Measurements from ENCODE around the gene SLC18A2.
"Not testable (repeated sequence)": the region's sequence is repeated elsewhere in the genome, so short reads cannot be mapped to it uniquely, and the experiment has no call there.

Gene SLC18A2

DNA sequence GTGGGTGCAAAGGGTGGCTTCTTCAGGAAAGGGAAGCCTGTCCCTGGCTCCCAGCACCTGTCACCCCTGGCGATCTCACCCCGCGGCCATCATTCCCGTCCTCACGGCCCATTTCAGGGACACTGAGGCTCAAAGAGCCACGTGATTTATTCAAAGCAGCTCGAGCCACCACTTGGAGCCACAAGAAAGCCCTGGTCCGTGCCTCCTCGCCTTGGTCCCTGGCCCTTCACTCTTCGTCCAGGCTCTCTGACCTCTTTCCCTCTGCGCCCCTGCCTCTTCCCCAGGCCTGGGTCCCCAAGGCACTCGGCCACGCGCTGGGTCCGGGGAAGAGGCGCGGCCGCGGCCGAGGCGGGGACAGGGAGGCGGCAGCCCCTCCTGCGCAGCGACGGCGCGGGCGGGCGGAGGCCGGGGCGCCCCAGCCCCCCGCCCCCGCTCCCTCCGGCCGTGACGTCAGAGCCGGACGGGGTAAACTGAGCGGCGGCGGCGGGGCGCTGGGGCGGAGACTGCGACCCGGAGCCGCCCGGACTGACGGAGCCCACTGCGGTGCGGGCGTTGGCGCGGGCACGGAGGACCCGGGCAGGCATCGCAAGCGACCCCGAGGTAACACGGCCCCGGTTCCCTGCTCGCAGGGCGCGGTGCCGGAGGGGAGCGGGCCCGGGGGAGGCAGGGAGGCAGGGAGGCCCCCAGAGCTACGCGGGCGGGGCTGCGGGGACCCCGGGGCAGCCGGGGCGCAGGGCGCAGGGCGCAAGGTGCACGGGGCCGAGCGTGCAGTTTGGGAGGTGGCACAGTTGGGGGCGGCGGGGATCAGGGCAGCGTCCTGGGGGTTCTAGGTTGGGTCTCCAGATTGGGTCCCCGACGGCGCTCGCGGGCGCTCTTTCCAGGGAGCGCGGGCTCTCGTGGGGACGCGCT lies at the start of gene SLC18A2:
Gene SLC18A2, plus strand, starts transcription at position 494 of the 909 bp plus-strand sequence. CDS start 580 bp downstream, outside the sequence.
- DNase-seq = no peak

DNA sequence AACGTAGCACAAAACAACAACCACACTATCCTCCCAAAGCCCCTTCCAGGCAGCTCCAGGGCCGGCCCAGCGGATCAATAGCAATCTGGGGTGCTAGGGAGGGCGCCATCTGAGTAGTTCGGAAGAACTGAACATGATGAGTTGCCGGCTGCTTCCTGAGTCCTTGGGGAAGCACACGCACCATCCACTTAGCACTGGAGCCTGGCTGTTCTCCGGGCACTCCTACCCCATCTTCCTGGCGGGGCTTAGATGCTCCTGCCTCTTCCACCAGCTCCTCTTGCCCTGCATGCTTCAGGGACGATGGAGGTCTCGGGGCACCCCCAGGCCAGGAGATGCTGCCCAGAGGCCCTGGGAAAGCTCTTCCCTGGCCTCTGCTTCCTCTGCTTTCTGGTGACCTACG lies 43.7 kb upstream of the SLC18A2 start, which contains the start of gene KCNK18:
Gene KCNK18, plus strand, starts transcription at position 301 of the 400 bp plus-strand sequence. Its CDS starts 0 bp downstream, at position 301.
- DNase-seq = no peak

- DNase-seq = no peak
Measured at GRCh38 chr10:117198088-117198487, 42.8 kb upstream of the SLC18A2 start.

DNA sequence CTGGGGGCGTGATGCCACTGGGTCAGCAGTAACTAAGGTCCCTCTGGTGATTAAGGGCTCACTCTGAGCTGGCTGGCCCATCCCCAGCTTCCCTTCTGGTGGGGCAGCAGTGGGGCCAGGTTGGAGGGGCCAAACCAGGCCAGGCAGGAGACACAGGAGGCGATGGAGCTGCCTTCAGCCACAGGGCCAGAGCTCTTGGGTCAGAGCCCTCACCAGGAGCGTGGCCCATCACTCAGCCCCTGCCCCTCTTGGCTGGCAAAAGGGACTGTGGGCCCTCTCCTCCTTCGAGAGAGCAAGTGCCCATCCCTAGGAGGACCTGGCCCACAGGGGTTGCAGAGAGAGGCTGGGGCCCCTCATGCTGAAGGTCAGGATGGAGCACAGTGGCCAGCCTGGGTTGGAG lies 39.1 kb upstream of the SLC18A2 start:
- no peak for DNase-seq

DNA sequence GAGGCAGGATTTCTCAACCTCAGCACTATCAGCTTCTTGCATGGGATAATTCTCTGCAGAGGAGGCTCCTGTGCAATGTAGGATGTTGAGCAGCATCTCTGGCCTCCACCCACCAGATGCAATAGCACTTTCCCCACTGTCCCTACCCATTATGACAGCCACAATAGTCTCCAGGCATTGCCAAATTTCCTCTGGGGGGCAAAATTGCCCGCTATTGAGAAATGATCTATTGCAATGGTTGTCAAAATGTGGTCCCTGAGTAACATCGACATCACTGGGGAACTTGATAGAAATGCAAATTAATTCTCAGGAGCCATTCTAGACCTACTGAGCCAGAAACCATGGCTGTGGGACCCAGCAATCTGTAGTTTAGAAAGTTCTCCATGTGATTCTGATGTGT lies 36.6 kb upstream of the SLC18A2 start:
- no peak for DNase-seq

DNA sequence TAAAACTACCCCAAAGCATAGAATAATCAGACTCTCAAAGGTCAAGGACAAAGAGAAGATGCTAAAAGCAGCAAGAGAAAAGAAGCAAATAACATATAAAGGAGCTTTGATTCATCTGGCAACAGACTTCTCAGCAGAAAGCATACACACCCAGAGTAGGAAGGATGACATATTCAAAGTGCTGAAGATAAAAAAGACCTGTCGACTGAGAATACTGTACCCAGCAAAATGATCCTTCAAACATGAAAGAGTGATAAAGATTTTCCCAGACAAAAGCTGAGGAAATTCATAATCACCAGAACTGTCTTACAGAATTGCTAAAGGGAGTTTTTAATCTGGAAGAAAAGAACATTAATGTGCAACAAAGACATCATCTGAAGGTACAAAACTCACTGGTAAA lies 28.7 kb upstream of the SLC18A2 start:
- DNase-seq = no peak

DNA sequence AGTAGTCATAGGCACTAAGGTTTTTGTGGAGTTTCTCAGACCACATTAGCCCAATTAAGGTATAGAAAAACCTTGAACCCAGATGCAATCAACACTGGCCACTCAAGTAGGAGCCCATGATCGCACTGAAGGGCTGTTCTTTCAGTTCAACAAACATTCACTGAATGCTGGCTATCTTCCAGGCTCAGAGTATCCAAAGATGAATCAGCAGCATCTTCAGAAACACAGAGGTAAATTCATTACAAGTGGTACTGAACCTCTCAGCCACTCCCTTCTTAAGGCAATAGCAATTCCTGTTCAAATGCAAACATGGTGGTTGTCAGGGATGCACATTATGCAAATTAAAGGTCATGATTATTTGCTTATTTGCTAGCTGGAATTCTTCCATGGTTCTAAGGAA lies 26.5 kb upstream of the SLC18A2 start:
- DNase-seq = no peak

DNA sequence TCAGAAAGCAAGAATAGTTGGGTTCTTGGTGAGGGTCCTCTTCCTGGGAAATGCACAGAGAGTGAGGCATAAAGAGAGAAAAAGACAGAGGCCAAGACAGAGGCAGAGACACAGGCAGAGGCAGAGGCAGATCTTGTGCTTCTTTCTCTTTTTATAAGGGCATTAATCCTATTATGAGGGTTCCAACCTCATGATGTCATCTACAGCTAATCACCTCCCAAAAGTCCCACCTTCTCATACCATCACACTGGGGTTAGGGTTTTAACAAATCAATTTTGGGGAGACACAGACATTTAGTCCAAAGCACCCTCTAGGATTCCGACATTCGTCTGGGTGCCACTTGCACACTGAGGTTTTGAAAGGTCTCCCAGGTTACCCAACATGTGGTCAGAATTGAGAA lies 25.8 kb upstream of the SLC18A2 start:
- no peak for DNase-seq

DNA sequence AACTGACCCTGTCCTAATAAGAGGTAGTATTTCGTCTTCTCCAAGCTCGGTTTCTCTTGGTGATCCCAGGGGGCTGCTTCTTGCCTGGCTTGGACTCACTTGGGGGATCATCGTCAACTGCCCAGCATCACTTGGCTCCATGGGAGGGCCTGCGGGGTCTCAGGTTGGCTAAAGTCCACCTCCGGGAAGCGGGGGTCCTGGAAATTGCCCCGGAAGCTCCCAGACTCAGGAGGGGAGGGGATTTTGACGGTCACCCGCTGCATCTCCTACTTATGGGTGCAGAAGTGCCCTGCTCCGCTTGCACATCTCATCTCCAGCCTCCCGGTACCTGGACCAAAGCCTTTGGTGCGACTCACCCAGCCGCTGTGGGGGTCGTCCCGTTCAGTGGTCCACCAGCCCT lies 24.9 kb upstream of the SLC18A2 start:
- DNase-seq = no peak

- peak; percentile 60 for DNase-seq
Measured at GRCh38 chr10:117216611-117217195, 24.2 kb upstream of the SLC18A2 start.

GRCh38 chr10:117217196-117217761 lies 23.6 kb upstream of the SLC18A2 start:
- peak; percentile 47 for DNase-seq

DNA sequence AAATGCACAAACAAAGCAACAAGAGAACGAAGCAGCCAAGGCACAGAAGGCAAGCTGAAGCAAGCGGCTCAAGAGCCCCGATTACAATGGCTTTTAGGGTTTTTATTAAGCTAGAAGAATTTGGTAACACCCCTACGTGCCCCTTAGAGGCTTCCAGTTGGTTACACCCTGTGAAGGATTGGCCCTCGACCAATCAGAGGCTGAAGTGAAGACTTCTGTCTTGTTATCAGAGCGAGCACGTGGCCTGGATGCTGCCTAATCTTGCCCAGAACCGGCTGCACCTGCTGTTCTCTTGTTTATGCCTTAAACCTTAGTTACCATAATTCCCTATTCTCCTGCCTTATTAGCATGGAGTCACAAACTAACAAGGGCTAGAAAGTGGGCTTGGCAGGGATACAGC lies 22.3 kb upstream of the SLC18A2 start:
- no peak for DNase-seq

DNA sequence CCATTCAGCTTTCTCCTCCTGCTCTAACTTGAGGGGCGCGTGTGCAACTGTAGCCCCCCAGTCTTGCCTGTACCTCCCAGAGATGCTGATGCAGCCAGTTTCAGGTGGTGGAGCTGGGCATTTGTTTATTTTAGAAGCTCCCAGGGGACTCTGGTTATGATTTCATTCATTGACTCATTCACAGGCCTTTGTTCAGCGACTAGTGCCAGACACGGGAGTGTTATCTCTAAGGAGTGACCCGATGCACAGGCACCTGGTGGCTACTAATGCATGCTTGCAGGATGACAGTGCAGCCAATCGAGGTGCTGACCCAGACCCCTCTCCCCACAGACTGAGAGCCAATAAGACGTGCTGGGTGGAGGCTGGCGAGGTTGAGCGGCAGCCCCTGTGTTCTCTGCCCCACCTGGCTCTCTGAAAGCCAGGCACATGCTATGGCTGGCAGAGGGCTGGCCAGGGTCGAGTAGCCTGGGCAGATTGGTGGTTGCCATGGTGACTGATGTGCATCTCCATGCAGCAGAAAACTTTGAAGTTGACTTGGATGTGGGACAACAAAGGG lies 19.7 kb upstream of the SLC18A2 start:
- peak; percentile 49 for DNase-seq

DNA sequence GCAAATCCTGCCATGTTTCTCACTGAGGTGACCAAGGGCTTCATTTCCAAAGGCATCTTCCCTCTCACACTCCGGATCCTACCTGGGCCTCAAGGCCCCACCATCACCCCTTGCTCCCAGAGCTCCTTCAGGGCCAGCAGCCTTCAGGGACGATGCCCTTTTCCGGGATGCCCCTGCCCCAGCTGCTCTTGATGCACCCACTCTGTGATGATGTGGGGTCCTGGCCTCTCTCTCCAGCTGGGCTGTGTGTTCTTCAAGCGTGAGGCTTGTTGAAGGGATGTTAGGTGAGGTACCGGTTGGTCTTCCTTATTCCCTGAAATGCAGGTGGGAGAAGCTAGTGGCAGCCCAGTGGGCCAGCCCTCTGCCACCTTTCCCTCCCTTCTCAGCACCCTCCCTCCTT lies 18.4 kb upstream of the SLC18A2 start:
- DNase-seq = no peak

DNA sequence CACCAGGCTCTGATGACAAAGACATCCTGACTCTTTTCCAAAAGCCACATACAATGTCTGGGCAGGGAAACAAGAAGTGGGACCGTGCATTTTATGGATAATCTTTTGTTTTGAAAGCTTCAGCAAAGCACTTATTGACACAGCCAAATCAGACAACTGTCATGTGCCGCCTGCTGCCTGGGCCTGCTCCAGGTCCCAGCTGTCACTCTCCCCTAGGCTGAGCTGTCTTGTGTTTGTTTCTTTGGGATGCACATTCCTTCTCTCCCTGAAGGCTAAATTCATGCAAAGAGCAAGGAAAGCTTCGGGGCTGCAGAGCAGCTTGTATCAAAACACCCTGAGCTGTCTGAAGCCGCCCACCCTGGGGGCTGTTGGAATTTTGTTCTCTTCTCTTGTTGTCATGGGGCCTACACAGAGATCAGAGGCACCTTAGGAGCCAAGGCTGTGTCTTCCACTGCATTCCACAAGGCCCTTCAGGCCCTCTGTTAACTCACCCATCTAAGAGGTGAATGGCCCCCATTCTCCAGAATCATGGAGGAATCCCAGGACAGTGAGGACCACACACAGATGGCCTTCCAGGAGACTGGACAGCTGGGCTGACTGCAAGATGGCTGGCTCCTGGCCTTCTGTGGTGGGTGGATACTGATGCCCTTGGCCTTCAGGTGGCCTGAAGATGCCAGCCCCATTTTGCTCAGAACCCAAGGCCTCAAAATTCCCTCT lies 17.8 kb upstream of the SLC18A2 start:
- DNase-seq = no peak

DNA sequence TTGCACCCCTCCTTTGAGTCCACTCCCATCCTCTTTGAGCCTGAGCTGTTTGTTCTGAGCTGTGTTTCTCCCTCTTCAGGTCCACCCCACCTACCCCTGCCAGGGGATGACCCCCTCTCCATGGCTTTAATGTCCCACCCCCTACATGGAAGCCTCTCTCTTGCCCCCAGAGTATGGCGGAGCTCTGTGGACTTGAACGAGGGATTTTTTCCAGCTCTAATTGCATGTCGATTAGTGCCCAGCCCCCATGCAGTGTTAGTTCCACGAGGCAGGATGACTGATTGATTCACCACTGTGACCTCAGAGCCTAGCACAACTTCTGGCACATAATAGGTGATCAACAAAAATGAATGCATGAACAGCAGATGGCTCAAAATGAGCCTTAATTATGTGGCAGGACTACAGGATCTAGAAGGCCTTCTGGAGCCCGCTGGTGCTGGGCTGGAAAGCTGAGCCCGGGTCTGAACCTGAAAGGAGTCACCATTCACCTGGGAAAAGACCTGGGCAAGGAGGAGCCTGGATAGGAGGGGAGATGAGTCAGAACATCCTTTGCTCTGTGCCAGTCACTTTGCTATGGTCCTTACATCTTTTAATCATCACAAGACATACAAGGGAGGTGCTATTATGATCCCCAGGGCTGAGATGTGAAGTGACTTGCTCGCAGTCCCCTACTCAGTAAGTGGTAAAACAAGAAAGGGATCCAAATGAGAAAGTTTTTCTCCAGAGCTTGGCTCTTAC lies 17.1 kb upstream of the SLC18A2 start:
- no peak for DNase-seq

DNA sequence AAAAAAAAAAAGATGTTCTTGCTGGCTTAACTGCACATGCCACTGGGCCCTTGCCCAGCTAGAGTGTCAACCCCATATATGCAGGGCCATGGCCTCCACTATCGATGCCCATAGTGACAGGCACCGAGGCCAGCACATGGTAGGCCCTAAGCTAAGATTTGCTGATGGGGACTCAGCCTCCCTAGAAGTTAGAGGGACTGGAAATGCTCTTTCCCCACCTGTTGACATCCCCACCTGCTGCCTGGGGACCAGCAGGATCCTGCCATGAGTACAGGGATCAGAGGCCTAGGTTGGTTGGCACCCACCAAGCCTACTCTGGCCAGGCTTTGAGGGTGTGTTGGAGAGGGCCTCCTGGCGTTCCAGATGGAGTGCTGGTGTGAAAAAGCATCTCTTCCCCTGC lies 16.0 kb upstream of the SLC18A2 start:
- no peak for DNase-seq

DNA sequence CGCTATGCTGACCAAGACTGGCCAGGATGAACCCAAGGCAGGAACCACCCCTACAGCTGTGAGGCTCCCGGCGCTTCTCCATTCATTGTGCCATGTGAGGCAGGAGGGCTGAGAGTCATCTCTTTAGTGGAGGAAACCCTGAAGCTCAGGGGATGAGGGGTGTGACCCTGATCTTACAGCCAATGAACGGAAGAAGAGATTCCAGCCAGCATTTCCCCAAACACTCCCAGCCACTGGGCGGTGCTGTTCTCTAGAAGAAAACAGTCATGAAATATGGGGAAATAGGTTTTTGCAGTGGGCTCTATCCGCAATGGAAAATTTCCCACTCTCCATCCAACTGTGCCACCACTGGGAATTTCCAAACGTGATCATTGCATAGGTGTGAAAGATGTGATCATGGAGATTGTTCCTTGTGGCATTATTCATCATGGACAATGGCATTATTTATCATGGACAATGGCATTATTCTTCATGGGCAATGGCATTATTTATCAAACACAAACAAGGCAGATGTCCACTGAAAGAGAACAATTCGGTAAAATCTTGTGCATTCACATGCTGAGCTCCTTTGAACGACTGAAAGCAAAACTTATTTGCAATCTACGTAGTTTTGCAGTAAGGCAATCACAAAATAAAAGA lies 14.0 kb upstream of the SLC18A2 start:
- peak; percentile 19 for DNase-seq

GRCh38 chr10:117228210-117228609 lies 12.7 kb upstream of the SLC18A2 start:
- DNase-seq = no peak

- not testable (repeated sequence) for DNase-seq
Measured at GRCh38 chr10:117230107-117230506, 10.8 kb upstream of the SLC18A2 start.

GRCh38 chr10:117237401-117237991 lies 3.4 kb upstream of the SLC18A2 start:
- no peak for DNase-seq
